GM23338 (cell line): ENCODE data around the gene PEAK3. TPM values are rescaled to one million over a fixed set of nuclear protein-coding genes. Genes with fewer than 3 reads are reported as not detected.

ENCODE experiments used
- ATAC-seq: fragments of 200-7000 bp; cut with Tn5 transposase; 3 replicates; pipeline ENCODE4 v1.9.1; 2020
- DNase-seq: peaks from one replicate; pipeline ENCODE4 v3.0.0-alpha.2; 2015; ENCODE audit warnings: low spot score
- H2AFZ ChIP-seq: fragments of 200-600 bp; sonication (generic); 2 replicates; pipeline ENCODE4 v1.8.0; 2016; ENCODE audit warnings: antibody characterized with exemption, mild to moderate bottlenecking, moderate library complexity
- H3F3A ChIP-seq: fragments of 200-600 bp; sonication (generic); replicated peaks from 2 replicates; pipeline ENCODE4 v1.8.0; 2017; ENCODE audit warnings: antibody characterized with exemption, mixed run types, low read depth
- H3K27ac ChIP-seq: fragments of 200-600 bp; sonication (generic); 2 replicates; pipeline ENCODE4 v1.6.1; 2016; ENCODE audit warnings: low read depth
- H3K27me3 ChIP-seq: fragments of 200-600 bp; sonication (generic); 2 replicates; pipeline ENCODE4 v1.8.0; 2016; ENCODE audit warnings: mild to moderate bottlenecking, mixed run types, moderate library complexity; ENCODE audit not compliant: insufficient read depth
- H3K36me3 ChIP-seq: fragments of 200-600 bp; sonication (generic); 2 replicates; pipeline ENCODE4 v1.8.0; 2016; ENCODE audit warnings: mild to moderate bottlenecking; ENCODE audit not compliant: insufficient read depth
- H3K4me1 ChIP-seq: fragments of 200-600 bp; sonication (generic); 2 replicates; pipeline ENCODE4 v1.8.0; 2016; ENCODE audit warnings: mild to moderate bottlenecking, moderate library complexity; ENCODE audit not compliant: insufficient read depth
- H3K4me2 ChIP-seq: fragments of 200-600 bp; sonication (generic); 2 replicates; pipeline ENCODE4 v1.7.1; 2017; ENCODE audit warnings: mixed run types
- H3K4me3 ChIP-seq: fragments of 200-600 bp; sonication (generic); 2 replicates; pipeline ENCODE4 v1.6.1; 2016; ENCODE audit warnings: mixed run types
- H3K79me2 ChIP-seq: fragments of 200-600 bp; sonication (generic); replicated peaks from 2 replicates; pipeline ENCODE4 v1.8.0; 2017; ENCODE audit warnings: mild to moderate bottlenecking; ENCODE audit not compliant: insufficient read depth
- H3K9me2 ChIP-seq: fragments of 200-600 bp; sonication (generic); 2 replicates; pipeline ENCODE4 v1.8.0; 2017; ENCODE audit not compliant: insufficient read depth
- H4K20me1 ChIP-seq: fragments of 200-600 bp; sonication (generic); replicated peaks from 2 replicates; pipeline ENCODE4 v1.8.0; 2017; ENCODE audit warnings: mild to moderate bottlenecking; ENCODE audit not compliant: insufficient read depth
- H3K27ac Mint-ChIP-seq: 2 replicates; pipeline ENCODE4 v1.8.0; 2020; ENCODE audit warnings: inconsistent platforms, mild to moderate bottlenecking, moderate library complexity, mixed read lengths
- H3K27me3 Mint-ChIP-seq: 3 replicates; pipeline ENCODE4 v1.8.0; 2022; ENCODE audit warnings: low read depth, mild to moderate bottlenecking, moderate library complexity, mixed read lengths, inconsistent platforms; ENCODE audit not compliant: insufficient read depth, poor library complexity
- H3K36me3 Mint-ChIP-seq: 3 replicates; pipeline ENCODE4 v1.8.0; 2021; ENCODE audit warnings: low read depth, mild to moderate bottlenecking, inconsistent platforms, moderate library complexity, mixed read lengths
- H3K4me1 Mint-ChIP-seq: 3 replicates; pipeline ENCODE4 v1.8.0; 2020; ENCODE audit warnings: mild to moderate bottlenecking, inconsistent platforms, mixed read lengths
- H3K4me3 Mint-ChIP-seq: 3 replicates; pipeline ENCODE4 v1.8.0; 2021; ENCODE audit warnings: moderate library complexity, mild to moderate bottlenecking, inconsistent platforms, mixed read lengths
- H3K9me3 Mint-ChIP-seq: 3 replicates; pipeline ENCODE4 v1.8.0; 2020; ENCODE audit warnings: moderate library complexity, mild to moderate bottlenecking, inconsistent platforms, mixed read lengths
- CREB1 ChIP-seq: fragments of 250-450 bp; sonication (Bioruptor Pico); IDR thresholded peaks from 2 replicates; pipeline ENCODE4 v1.5.0; 2020; ENCODE audit warnings: low read depth, mild to moderate bottlenecking, moderate library complexity
- EZH2phosphoT487 ChIP-seq: fragments of 200-600 bp; sonication (generic); IDR thresholded peaks from one replicate; pipeline ENCODE4 v1.8.1; 2018; ENCODE audit warnings: antibody characterized with exemption; ENCODE audit not compliant: unreplicated experiment
- JUNB ChIP-seq: IDR thresholded peaks from one replicate; pipeline ENCODE4 v1.6.1; 2016; ENCODE audit warnings: antibody characterized with exemption; ENCODE audit not compliant: unreplicated experiment
- NANOG ChIP-seq: IDR thresholded peaks from 2 replicates; pipeline ENCODE4 v1.6.1; 2016; ENCODE audit warnings: antibody characterized with exemption, borderline replicate concordance
- POLR2AphosphoS5 ChIP-seq: IDR thresholded peaks from 2 replicates; pipeline ENCODE4 v1.6.1; 2016; ENCODE audit warnings: antibody characterized with exemption, low read depth
- ZNF331 ChIP-seq: fragments of 250-450 bp; sonication (Bioruptor Pico); IDR thresholded peaks from 2 replicates; pipeline ENCODE4 v1.5.0; 2020; ENCODE audit warnings: low read depth, mild to moderate bottlenecking, moderate library complexity
- polyA plus RNA-seq: library from polyadenylated mRNA; unstranded; fragments of >200 nt; fragmentation: Nextera tagmentation; extraction: Ambion mirVana; gene quantifications from 2 replicates; pipeline ENCODE4 v1.2.1, GENCODE V29; 2016
- total RNA-seq: library from RNA; depleted of rRNA; stranded (reverse); fragments of >200 nt; shearing (Covaris generic); gene quantifications from 2 replicates; pipeline ENCODE4 v1.2.3, GENCODE V29; 2014
- TF ChIP-seq, protein P1 (sequence below): IDR thresholded peaks from 2 replicates; pipeline ENCODE4 v1.6.1; 2016; ENCODE audit warnings: antibody characterized with exemption
- TF ChIP-seq, protein P2 (sequence below): fragments of 250-450 bp; sonication (Bioruptor Pico); IDR thresholded peaks from 2 replicates; pipeline ENCODE4 v1.5.0; 2020; ENCODE audit warnings: mild to moderate bottlenecking, moderate library complexity
- TF ChIP-seq, protein P3 (sequence below): IDR thresholded peaks from one replicate; pipeline ENCODE4 v1.6.1; 2018; ENCODE audit warnings: antibody characterized with exemption; ENCODE audit not compliant: unreplicated experiment
- TF ChIP-seq, protein P4 (sequence below), 2 experiments: fragments of 200-600 bp in 1 of 2; sonication (generic) in 1 of 2; conservative IDR thresholded peaks; 2 replicates each; pipeline versions ENCODE4 v1.5.1 to v1.6.1; 2016 to 2017; ENCODE audit warnings: antibody characterized with exemption in 2 of 2, low read depth in 2 of 2, mild to moderate bottlenecking in 2 of 2, moderate library complexity in 1 of 2

The PEAK3 gene
- total and polyA plus RNA-seq, 2 experiments from 2014 or later = not detected

DNA sequence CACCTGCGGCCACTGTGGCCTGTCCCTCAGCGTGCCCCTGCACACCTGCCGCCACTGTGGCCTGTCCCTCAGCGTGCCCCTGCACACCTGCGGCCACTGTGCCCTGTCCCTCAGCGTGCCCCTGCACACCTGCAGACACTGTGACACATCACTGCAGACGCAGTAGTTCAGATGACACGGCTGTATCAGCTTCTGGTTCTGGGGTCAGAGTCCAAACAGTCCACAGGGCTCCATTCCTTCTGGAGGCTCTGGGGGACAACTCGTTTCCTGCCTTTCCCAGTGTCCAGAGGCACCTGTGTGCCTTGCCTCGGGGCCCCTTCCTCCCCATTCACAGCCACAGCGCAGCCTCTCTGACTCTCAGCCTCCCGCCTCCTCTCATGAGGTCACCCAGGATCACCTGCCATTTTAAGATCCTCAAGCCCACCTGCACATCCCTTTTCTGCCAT, 39.9 kb downstream of the PEAK3 start:
- H3K4me3 Mint-ChIP-seq = no peak overlapping the region
- no peak for ATAC-seq
- peaks cover 63% of the 10 kb centered on the region for H3K36me3 Mint-ChIP-seq
- peaks cover 37% of the 10 kb centered on the region for H3K4me1 Mint-ChIP-seq
- no peak for TF ChIP-seq ZNF331
- TF ChIP-seq, protein P1, sequence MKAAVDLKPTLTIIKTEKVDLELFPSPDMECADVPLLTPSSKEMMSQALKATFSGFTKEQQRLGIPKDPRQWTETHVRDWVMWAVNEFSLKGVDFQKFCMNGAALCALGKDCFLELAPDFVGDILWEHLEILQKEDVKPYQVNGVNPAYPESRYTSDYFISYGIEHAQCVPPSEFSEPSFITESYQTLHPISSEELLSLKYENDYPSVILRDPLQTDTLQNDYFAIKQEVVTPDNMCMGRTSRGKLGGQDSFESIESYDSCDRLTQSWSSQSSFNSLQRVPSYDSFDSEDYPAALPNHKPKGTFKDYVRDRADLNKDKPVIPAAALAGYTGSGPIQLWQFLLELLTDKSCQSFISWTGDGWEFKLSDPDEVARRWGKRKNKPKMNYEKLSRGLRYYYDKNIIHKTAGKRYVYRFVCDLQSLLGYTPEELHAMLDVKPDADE = no peak
- TF ChIP-seq NANOG = no peak
- TF ChIP-seq EZH2phosphoT487 = no peak
- TF ChIP-seq, protein P2, sequence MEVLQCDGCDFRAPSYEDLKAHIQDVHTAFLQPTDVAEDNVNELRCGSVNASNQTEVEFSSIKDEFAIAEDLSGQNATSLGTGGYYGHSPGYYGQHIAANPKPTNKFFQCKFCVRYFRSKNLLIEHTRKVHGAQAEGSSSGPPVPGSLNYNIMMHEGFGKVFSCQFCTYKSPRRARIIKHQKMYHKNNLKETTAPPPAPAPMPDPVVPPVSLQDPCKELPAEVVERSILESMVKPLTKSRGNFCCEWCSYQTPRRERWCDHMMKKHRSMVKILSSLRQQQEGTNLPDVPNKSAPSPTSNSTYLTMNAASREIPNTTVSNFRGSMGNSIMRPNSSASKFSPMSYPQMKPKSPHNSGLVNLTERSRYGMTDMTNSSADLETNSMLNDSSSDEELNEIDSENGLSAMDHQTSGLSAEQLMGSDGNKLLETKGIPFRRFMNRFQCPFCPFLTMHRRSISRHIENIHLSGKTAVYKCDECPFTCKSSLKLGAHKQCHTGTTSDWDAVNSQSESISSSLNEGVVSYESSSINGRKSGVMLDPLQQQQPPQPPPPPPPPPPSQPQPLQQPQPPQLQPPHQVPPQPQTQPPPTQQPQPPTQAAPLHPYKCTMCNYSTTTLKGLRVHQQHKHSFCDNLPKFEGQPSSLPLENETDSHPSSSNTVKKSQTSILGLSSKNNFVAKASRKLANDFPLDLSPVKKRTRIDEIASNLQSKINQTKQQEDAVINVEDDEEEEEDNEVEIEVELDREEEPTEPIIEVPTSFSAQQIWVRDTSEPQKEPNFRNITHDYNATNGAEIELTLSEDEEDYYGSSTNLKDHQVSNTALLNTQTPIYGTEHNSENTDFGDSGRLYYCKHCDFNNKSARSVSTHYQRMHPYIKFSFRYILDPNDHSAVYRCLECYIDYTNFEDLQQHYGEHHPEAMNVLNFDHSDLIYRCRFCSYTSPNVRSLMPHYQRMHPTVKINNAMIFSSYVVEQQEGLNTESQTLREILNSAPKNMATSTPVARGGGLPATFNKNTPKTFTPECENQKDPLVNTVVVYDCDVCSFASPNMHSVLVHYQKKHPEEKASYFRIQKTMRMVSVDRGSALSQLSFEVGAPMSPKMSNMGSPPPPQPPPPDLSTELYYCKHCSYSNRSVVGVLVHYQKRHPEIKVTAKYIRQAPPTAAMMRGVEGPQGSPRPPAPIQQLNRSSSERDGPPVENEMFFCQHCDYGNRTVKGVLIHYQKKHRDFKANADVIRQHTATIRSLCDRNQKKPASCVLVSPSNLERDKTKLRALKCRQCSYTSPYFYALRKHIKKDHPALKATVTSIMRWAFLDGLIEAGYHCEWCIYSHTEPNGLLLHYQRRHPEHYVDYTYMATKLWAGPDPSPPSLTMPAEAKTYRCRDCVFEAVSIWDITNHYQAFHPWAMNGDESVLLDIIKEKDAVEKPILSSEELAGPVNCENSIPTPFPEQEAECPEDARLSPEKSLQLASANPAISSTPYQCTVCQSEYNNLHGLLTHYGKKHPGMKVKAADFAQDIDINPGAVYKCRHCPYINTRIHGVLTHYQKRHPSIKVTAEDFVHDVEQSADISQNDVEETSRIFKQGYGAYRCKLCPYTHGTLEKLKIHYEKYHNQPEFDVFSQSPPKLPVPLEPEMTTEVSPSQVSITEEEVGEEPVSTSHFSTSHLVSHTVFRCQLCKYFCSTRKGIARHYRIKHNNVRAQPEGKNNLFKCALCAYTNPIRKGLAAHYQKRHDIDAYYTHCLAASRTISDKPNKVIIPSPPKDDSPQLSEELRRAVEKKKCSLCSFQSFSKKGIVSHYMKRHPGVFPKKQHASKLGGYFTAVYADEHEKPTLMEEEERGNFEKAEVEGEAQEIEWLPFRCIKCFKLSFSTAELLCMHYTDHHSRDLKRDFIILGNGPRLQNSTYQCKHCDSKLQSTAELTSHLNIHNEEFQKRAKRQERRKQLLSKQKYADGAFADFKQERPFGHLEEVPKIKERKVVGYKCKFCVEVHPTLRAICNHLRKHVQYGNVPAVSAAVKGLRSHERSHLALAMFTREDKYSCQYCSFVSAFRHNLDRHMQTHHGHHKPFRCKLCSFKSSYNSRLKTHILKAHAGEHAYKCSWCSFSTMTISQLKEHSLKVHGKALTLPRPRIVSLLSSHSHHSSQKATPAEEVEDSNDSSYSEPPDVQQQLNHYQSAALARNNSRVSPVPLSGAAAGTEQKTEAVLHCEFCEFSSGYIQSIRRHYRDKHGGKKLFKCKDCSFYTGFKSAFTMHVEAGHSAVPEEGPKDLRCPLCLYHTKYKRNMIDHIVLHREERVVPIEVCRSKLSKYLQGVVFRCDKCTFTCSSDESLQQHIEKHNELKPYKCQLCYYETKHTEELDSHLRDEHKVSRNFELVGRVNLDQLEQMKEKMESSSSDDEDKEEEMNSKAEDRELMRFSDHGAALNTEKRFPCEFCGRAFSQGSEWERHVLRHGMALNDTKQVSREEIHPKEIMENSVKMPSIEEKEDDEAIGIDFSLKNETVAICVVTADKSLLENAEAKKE (CRISPR knock-in tag) = no peak
- no peak for TF ChIP-seq JUNB
- TF ChIP-seq CREB1 (CRISPR knock-in tag) = no peak
- TF ChIP-seq, protein P3, sequence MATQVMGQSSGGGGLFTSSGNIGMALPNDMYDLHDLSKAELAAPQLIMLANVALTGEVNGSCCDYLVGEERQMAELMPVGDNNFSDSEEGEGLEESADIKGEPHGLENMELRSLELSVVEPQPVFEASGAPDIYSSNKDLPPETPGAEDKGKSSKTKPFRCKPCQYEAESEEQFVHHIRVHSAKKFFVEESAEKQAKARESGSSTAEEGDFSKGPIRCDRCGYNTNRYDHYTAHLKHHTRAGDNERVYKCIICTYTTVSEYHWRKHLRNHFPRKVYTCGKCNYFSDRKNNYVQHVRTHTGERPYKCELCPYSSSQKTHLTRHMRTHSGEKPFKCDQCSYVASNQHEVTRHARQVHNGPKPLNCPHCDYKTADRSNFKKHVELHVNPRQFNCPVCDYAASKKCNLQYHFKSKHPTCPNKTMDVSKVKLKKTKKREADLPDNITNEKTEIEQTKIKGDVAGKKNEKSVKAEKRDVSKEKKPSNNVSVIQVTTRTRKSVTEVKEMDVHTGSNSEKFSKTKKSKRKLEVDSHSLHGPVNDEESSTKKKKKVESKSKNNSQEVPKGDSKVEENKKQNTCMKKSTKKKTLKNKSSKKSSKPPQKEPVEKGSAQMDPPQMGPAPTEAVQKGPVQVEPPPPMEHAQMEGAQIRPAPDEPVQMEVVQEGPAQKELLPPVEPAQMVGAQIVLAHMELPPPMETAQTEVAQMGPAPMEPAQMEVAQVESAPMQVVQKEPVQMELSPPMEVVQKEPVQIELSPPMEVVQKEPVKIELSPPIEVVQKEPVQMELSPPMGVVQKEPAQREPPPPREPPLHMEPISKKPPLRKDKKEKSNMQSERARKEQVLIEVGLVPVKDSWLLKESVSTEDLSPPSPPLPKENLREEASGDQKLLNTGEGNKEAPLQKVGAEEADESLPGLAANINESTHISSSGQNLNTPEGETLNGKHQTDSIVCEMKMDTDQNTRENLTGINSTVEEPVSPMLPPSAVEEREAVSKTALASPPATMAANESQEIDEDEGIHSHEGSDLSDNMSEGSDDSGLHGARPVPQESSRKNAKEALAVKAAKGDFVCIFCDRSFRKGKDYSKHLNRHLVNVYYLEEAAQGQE = no peak
- no peak for TF ChIP-seq POLR2AphosphoS5
- TF ChIP-seq, protein P4, sequence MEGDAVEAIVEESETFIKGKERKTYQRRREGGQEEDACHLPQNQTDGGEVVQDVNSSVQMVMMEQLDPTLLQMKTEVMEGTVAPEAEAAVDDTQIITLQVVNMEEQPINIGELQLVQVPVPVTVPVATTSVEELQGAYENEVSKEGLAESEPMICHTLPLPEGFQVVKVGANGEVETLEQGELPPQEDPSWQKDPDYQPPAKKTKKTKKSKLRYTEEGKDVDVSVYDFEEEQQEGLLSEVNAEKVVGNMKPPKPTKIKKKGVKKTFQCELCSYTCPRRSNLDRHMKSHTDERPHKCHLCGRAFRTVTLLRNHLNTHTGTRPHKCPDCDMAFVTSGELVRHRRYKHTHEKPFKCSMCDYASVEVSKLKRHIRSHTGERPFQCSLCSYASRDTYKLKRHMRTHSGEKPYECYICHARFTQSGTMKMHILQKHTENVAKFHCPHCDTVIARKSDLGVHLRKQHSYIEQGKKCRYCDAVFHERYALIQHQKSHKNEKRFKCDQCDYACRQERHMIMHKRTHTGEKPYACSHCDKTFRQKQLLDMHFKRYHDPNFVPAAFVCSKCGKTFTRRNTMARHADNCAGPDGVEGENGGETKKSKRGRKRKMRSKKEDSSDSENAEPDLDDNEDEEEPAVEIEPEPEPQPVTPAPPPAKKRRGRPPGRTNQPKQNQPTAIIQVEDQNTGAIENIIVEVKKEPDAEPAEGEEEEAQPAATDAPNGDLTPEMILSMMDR (conservative IDR thresholded peaks at IDR 0.05; ENCODE audit: low read depth in 2 of 2) = no peak
- no peak overlapping the region for H3K4me2 ChIP-seq
- DNase-seq = no peak
- H3K27me3 Mint-ChIP-seq = peaks cover 5% of the 10 kb centered on the region
- peaks cover 55% of the 10 kb centered on the region for H4K20me1 ChIP-seq
- no peaks in the 10 kb centered on the region for H3K27me3 ChIP-seq
- H3K4me3 ChIP-seq = no peak overlapping the region
- peak overlapping the region; percentile 50; the same call in 1 of the 2 replicates for H3K27ac ChIP-seq
- H3K36me3 ChIP-seq = peaks cover 13% of the 10 kb centered on the region
- H2AFZ ChIP-seq = no peak overlapping the region
- no peaks in the 10 kb centered on the region for H3K9me2 ChIP-seq
- H3K4me1 ChIP-seq = peaks cover 29% of the 10 kb centered on the region
- peaks cover 6% of the 10 kb centered on the region; the same call in 2 of the 3 replicates for H3K9me3 Mint-ChIP-seq
- peaks cover 14% of the 10 kb centered on the region; the same call in 1 of the 2 replicates for H3F3A ChIP-seq
- peaks cover 67% of the 10 kb centered on the region for H3K79me2 ChIP-seq
- H3K27ac Mint-ChIP-seq = no peak overlapping the region
